Nephron progenitor cell (in vitro differentiated cells): ENCODE measurements around the gene ZFAND2B.

ENCODE experiments used
- DNase-seq: peaks from one replicate; pipeline ENCODE4 v3.0.0; 2021
- H3K27ac Mint-ChIP-seq: 2 replicates; pipeline ENCODE4 v1.8.0; 2021; ENCODE audit warnings: mild to moderate bottlenecking, moderate library complexity, mixed read lengths
- H3K27me3 Mint-ChIP-seq: 2 replicates; pipeline ENCODE4 v1.8.0; 2021; ENCODE audit warnings: mild to moderate bottlenecking, low read depth, mixed read lengths; ENCODE audit not compliant: poor library complexity
- H3K36me3 Mint-ChIP-seq: 2 replicates; pipeline ENCODE4 v1.8.0; 2021; ENCODE audit warnings: low read depth, mixed read lengths
- H3K4me1 Mint-ChIP-seq: 2 replicates; pipeline ENCODE4 v1.8.0; 2021; ENCODE audit warnings: mixed read lengths
- H3K4me3 Mint-ChIP-seq: 2 replicates; pipeline ENCODE4 v1.8.0; 2021; ENCODE audit warnings: mild to moderate bottlenecking, moderate library complexity, mixed read lengths
- H3K9me3 Mint-ChIP-seq: 2 replicates; pipeline ENCODE4 v1.8.0; 2021; ENCODE audit warnings: mild to moderate bottlenecking, moderate library complexity, mixed read lengths
- TF ChIP-seq, protein P1 (sequence below): fragments of 200-600 bp; sonication (generic); IDR thresholded peaks from 2 replicates; pipeline ENCODE4 v1.5.0; 2021; ENCODE audit warnings: antibody characterized with exemption

ZFAND2B gene

DNA sequence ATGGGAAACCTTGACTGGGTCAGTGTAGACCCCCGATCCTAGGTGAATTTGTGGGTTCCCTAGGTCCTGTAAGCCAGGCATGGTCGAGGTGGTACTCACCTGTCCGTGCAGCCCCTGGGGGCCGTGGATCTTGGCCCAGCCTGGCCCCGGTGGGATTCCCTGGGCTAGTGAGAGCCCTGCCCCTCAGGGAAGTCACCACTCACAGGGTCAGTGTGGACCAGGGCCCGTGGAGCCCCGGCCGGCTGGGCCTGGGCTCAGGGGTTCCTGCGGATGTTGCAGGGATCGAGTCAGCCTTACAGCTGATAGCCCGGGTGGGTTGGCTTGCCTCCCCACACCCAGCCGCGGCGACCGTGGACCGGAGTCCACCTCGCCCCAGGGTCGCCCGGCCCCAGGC, 22.3 kb downstream of the ZFAND2B start:
- peaks cover 41% of the 10 kb centered on the region for H3K4me1 Mint-ChIP-seq

DNA sequence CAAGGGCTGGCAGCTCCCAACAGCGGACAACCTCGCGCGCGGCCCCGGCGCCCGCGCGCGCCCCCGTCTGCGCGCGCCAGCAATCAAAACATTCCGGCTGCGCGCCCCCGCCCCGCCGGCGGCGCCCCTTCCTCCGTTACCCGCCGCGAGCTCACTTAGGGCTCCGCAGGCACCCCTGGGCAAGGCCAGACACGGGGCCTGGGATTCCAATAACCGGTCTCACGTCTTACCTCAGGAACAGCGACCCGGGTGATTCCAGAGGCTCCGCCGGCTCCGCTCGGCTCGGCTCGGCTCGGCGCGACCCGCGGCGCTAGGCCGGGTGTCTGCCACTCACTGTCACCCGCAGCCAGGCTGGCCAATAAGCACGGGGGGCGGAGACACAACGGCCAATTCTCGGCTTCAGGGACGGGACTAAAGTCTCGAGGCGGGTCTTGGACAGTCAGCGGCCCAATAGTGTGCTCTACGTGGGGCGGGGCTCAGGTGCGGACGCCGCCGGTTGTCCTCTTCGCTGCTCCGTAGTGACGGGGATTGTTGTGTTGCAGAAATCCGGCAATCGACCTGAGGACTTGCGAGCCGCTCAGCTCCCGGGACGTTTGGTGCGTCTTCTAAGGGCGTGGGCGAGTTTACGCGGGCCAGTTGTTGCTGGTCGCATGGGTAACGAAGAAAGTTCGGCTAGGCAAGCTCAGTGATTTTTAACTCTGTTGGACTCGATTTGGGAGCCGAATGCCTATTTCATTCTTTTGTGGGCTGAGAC, 22.9 kb downstream of the ZFAND2B start, which contains the start of the genes ANKZF1 and ATG9A:
Gene ANKZF1 (plus strand): TSS at position 502 of the 754 bp plus-strand sequence. CDS start 452 bp downstream, outside the sequence.
Gene ATG9A (minus strand): TSS at position 332 of the 754 bp plus-strand sequence. CDS start 1,612 bp downstream, outside the sequence.
- Mint-ChIP-seq H3K27ac (peak within 1 kb of the TSS; percentile 99), H3K27me3 (peaks cover 7% of the 10 kb centered on the region), H3K4me3 (peak within 1 kb of the TSS; percentile 96), H3K36me3 (peaks cover 50% of the 10 kb centered on the region), H3K9me3 (no peaks in the 10 kb centered on the region), H3K4me1 (peaks cover 41% of the 10 kb centered on the region)
- TF ChIP-seq, protein P1, sequence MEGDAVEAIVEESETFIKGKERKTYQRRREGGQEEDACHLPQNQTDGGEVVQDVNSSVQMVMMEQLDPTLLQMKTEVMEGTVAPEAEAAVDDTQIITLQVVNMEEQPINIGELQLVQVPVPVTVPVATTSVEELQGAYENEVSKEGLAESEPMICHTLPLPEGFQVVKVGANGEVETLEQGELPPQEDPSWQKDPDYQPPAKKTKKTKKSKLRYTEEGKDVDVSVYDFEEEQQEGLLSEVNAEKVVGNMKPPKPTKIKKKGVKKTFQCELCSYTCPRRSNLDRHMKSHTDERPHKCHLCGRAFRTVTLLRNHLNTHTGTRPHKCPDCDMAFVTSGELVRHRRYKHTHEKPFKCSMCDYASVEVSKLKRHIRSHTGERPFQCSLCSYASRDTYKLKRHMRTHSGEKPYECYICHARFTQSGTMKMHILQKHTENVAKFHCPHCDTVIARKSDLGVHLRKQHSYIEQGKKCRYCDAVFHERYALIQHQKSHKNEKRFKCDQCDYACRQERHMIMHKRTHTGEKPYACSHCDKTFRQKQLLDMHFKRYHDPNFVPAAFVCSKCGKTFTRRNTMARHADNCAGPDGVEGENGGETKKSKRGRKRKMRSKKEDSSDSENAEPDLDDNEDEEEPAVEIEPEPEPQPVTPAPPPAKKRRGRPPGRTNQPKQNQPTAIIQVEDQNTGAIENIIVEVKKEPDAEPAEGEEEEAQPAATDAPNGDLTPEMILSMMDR: no peak
- DNase-seq: peak; percentile 97

More for the DNA sequence above, 22.3 kb downstream of the ZFAND2B start:
- H3K4me3 Mint-ChIP-seq: peak overlapping the region; percentile 84
- H3K27ac Mint-ChIP-seq: no peak overlapping the region
- DNase-seq: no peak
- peaks cover 7% of the 10 kb centered on the region for H3K27me3 Mint-ChIP-seq
- H3K36me3 Mint-ChIP-seq: peaks cover 48% of the 10 kb centered on the region
- TF ChIP-seq, protein P1: no peak
- no peaks in the 10 kb centered on the region for H3K9me3 Mint-ChIP-seq

DNA sequence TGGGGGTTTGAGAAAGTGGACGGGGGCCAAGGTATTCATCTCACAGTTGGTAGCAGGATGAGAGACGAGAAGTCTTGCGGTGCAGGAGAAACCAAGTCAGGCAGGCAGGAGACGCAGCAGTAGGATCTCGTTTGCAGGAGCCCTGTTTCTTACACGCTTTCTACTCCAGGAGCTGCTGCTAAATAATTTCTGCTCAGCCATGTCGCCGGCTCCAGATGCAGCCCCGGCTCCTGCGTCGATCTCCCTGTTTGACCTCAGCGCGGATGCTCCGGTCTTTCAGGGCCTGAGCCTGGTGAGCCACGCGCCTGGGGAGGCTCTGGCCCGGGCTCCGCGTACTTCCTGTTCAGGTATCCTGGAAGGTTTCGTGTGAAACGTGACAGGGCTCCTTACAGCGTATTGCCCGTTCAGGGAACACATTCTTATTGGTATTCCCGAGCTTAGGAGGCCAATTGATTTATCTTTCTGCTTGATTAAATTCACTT, 23.5 kb downstream of the ZFAND2B start:
- H3K36me3 Mint-ChIP-seq: peaks cover 50% of the 10 kb centered on the region
- peaks cover 41% of the 10 kb centered on the region for H3K4me1 Mint-ChIP-seq
- DNase-seq: peak; percentile 61
- peak overlapping the region; percentile 99 for H3K27ac Mint-ChIP-seq
- TF ChIP-seq, protein P1: no peak
- H3K27me3 Mint-ChIP-seq: peaks cover 7% of the 10 kb centered on the region
- H3K9me3 Mint-ChIP-seq: no peaks in the 10 kb centered on the region
- peak overlapping the region; percentile 96 for H3K4me3 Mint-ChIP-seq

DNA sequence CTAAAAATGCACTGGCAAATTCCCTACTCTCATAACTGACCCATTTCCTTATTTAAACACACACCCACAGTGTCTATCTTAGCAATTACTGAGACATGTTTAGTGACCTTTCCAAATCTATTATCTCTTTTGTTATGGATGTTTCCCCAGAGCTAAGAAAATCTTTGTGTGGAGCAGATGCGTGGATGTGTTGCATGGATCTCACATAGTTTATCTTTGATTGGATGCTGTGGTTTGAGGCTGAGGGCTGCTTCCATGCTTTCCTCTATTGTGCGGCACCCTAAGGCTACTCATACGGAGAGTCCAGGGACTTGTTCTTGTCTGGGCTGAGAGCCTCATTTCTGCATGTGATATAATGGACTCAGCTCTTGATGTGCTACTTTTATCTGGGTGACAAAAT, 27.7 kb downstream of the ZFAND2B start:
- H3K9me3 Mint-ChIP-seq: no peaks in the 10 kb centered on the region
- TF ChIP-seq, protein P1: no peak

DNA sequence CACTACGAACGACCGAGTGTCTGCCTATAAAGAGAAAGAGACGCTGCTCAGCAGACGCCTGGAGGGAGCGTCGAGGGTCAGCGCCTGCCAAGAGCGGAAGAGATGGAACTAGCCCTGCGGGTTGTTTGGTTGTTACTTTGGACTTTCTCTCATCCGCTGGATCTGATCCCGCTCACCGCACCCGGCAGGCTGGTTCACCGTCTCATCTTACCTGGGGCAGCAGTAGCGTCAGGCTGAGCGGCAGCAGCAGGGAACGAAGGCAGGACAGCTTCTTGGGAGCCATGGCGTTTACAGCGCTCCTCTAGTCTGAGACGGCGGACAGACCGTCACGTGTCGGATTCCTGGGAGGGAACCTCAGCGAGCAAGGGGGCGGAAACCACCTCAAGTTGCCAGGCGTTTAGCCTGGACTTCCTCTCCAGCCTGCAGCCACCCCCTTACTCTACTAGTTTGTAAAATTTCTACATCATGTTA, 36.7 kb downstream of the ZFAND2B start:
- Mint-ChIP-seq H3K27ac (peak overlapping the region; percentile 85), H3K9me3 (no peaks in the 10 kb centered on the region), H3K27me3 (peaks cover 7% of the 10 kb centered on the region), H3K4me3 (peak overlapping the region; percentile 54), H3K4me1 (peaks cover 41% of the 10 kb centered on the region), H3K36me3 (peaks cover 4% of the 10 kb centered on the region)
- TF ChIP-seq, protein P1: no peak
- peak; percentile 19 for DNase-seq

More for the DNA sequence above, 27.7 kb downstream of the ZFAND2B start:
- no peak overlapping the region for H3K27ac Mint-ChIP-seq
- peaks cover 55% of the 10 kb centered on the region for H3K36me3 Mint-ChIP-seq
- H3K4me1 Mint-ChIP-seq: peaks cover 24% of the 10 kb centered on the region
- DNase-seq: no peak
- H3K27me3 Mint-ChIP-seq: no peaks in the 10 kb centered on the region
- no peak overlapping the region for H3K4me3 Mint-ChIP-seq
